Thymus (tissue), 11 donors: Measurements from ENCODE around the gene ARMC12. TPM values are rescaled to one million over a fixed set of nuclear protein-coding genes. Genes with fewer than 3 reads are reported as not detected.
"Not testable (repeated sequence)": the region's sequence is repeated elsewhere in the genome, so short reads cannot be mapped to it uniquely, and the experiment has no call there.

Experiments used
- DNase-seq, 9 donors: peaks; one replicate each; pipeline ENCODE4 v3.0.0-alpha.2; 2013; ENCODE audit warnings: low spot score in 9 of 9, low read depth in 6 of 9, missing footprints in 1 of 9
- H3K27ac ChIP-seq, 2 donors: one replicate each; pipeline ENCODE4 v1.5.1; 2013; ENCODE audit warnings: control low read depth in 1 of 2, low read depth in 1 of 2, low read length in 1 of 2, mild to moderate bottlenecking in 1 of 2, moderate library complexity in 1 of 2
- H3K27me3 ChIP-seq, 2 donors: one replicate each; pipeline ENCODE4 v1.5.1; 2013; ENCODE audit warnings: low read length in 1 of 2; ENCODE audit not compliant: control insufficient read depth in 2 of 2, insufficient read depth in 1 of 2
- H3K36me3 ChIP-seq, 2 donors: one replicate each; pipeline ENCODE4 v1.5.1; 2013; ENCODE audit warnings: low read length in 1 of 2, mild to moderate bottlenecking in 1 of 2, moderate library complexity in 1 of 2; ENCODE audit not compliant: control insufficient read depth in 2 of 2, insufficient read depth in 2 of 2
- H3K4me1 ChIP-seq, 2 donors: one replicate each; pipeline ENCODE4 v1.5.1; 2013; ENCODE audit warnings: low read length in 2 of 2; ENCODE audit not compliant: control insufficient read depth in 2 of 2, insufficient read depth in 2 of 2
- H3K4me3 ChIP-seq, 2 donors: one replicate each; pipeline ENCODE4 v1.5.1; 2013; ENCODE audit warnings: low read length in 2 of 2, control low read depth in 1 of 2, mild to moderate bottlenecking in 1 of 2
- H3K9me3 ChIP-seq, 2 donors: one replicate each; pipeline ENCODE4 v1.5.1; 2013; ENCODE audit warnings: low read length in 1 of 2, mild to moderate bottlenecking in 1 of 2; ENCODE audit not compliant: control insufficient read depth in 2 of 2, insufficient read depth in 1 of 2
- WGBS: extraction: QIAGEN DNeasy Blood & Tissue Kit; methylation state at CpG from one replicate; pipeline ENCODE4 v1.1.7; 2013; 5-methylcytosine and 5-hydroxymethylcytosine counted together
- polyA plus RNA-seq: library from polyadenylated mRNA; stranded (reverse); fragments of 200-250 nt; gene quantifications from one replicate; pipeline ENCODE4 v1.2.3, GENCODE V29; 2013
- total RNA-seq: library from RNA; stranded (reverse); fragments of 120-200 nt; gene quantifications from one replicate; pipeline ENCODE4 v1.2.4, GENCODE V29; 2013
- donor health status: healthy.

ARMC12 gene
- total and polyA plus RNA-seq, 2 donors: 1.1 to 26.6 TPM

- peak in 1 of 9 donors; percentile 39 for DNase-seq
- WGBS: 12% methylated on average over 15 of the region's 15 CpGs
- H3K4me3 ChIP-seq: peak overlapping the region; percentile 75 to 92
- H3K9me3 ChIP-seq: peaks cover 0 to 9% of the 10 kb centered on the region in 2 donors
- no peaks in the 10 kb centered on the region for H3K27me3 ChIP-seq
- no peaks in the 10 kb centered on the region for H3K36me3 ChIP-seq
- H3K4me1 ChIP-seq: peaks cover 65 to 87% of the 10 kb centered on the region in 2 donors
- peak overlapping the region; percentile 99 to 100 for H3K27ac ChIP-seq
Measured at GRCh38 chr6:35730745-35731413, 6.0 kb upstream of the ARMC12 start.

DNA sequence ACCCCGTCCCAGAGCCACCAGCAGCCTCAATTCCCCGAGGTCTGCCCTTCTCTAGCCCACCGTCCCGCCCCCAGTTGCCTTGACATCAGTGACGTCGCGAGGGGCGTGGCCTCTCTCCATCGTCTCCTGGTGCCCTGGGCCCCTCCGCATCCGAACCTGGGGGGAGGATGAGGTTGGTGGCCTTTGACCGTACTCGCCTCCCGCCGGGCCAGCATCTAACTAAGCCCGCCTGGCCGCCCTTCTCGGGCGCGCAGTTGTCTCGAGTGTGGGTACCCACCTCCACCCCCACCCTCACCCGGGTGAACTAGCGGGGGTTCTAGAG lies 5.5 kb upstream of the ARMC12 start:
- DNase-seq: peak; percentile 82 to 98 (median 95)
- H3K36me3 ChIP-seq: no peaks in the 10 kb centered on the region
- peaks cover 0 to 9% of the 10 kb centered on the region in 2 donors for H3K9me3 ChIP-seq
- H3K4me1 ChIP-seq: peaks cover 63 to 87% of the 10 kb centered on the region in 2 donors
- H3K4me3 ChIP-seq: peak overlapping the region; percentile 75 to 92
- H3K27me3 ChIP-seq: no peaks in the 10 kb centered on the region
- WGBS: under 1% methylated on average over 23 of the region's 23 CpGs
- peak overlapping the region; percentile 99 to 100 for H3K27ac ChIP-seq

- peak overlapping the region; percentile 75 to 92 for H3K4me3 ChIP-seq
- WGBS: 1% methylated on average over 61 of the region's 61 CpGs
- H3K27me3 ChIP-seq: no peaks in the 10 kb centered on the region
- peaks cover 0 to 9% of the 10 kb centered on the region in 2 donors for H3K9me3 ChIP-seq
- peak; percentile 85 to 98 (median 93) for DNase-seq
- H3K36me3 ChIP-seq: no peaks in the 10 kb centered on the region
- peak overlapping the region; percentile 99 to 100 for H3K27ac ChIP-seq
- H3K4me1 ChIP-seq: peaks cover 62 to 87% of the 10 kb centered on the region in 2 donors
Measured at GRCh38 chr6:35731736-35732532, 4.9 kb upstream of the ARMC12 start.

DNA sequence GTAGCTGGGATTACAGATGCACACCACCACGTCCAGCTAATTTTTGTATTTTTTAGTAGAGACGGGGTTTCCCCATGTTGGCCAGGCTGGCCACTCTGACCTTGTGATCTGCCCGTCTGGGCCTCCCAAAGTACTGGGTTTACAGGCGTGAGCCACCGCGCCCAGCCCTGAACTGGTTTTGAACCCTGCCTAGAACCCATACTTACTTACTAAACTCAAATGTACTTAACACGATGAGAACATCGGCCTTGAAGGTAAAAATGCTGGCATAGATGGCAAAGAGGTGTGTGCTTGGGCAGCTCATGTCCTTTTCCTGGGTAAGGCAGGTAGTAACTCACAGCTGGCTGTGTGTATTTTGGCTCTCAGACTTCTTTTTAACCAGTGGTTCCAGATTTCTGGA lies 3.2 kb upstream of the ARMC12 start:
- 97% methylated on average over 8 of the region's 8 CpGs for WGBS
- Histone ChIP-seq H3K4me3 (no peak overlapping the region), H3K9me3 (peaks cover 0 to 6% of the 10 kb centered on the region in 2 donors), H3K4me1 (peaks cover 65 to 78% of the 10 kb centered on the region in 2 donors), H3K36me3 (no peaks in the 10 kb centered on the region), H3K27ac (peak overlapping the region in 1 of 2 donors; percentile 19), H3K27me3 (no peaks in the 10 kb centered on the region)
- no peak for DNase-seq

DNA sequence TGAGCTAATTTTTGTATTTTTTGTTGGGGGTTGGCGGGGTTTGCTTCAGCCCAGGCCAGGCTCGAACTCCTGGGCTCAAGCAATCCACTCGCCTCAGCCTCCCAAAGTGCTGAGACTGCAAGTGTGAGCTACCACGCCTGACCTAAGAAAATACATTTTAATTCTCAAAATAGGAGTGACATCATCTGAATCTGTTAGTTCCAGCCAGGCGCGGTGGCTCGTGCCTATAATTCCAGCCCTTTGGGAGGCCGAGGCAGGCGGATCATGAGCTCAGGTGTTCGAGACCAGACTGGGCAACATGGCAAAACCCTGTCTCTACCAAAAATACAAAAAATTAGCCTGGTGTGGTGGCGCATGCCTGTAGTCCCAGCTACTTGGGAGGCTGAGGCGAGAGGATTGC lies 2.5 kb upstream of the ARMC12 start:
- H3K9me3 ChIP-seq, H3K36me3 ChIP-seq, H3K4me3 ChIP-seq, H3K27ac ChIP-seq, H3K27me3 ChIP-seq, DNase-seq: not testable (repeated sequence)
- H3K4me1 ChIP-seq: peaks cover 58 to 71% of the 10 kb centered on the region in 2 donors
- WGBS: 98% methylated on average over 12 of the region's 12 CpGs

DNA sequence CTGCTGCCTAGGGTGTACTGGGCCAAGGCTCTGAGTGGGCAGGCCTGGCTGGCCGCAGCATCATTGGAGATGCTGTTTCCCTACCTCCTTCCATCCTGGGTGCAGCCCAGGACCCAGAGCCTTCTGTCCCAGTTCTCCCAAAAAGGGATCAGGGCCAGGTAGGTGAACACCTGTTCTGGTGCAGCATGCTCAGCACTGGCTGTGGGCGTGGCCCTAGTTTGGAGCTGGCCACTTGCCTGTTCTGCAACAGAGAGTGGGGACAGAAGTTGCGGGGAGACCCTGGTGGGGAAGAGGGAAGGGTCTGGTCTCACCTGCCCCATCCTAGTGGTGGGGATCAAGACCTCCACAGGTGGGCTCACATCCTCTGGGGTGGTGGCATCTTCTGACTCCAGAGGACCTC lies 1.4 kb upstream of the ARMC12 start:
- H3K4me3 ChIP-seq: no peak overlapping the region
- 97% methylated on average over 3 of the region's 3 CpGs for WGBS
- H3K4me1 ChIP-seq: peaks cover 49 to 60% of the 10 kb centered on the region in 2 donors
- no peaks in the 10 kb centered on the region for H3K9me3 ChIP-seq
- H3K27ac ChIP-seq: no peak overlapping the region
- no peak for DNase-seq
- H3K36me3 ChIP-seq: no peaks in the 10 kb centered on the region
- no peaks in the 10 kb centered on the region for H3K27me3 ChIP-seq

DNA sequence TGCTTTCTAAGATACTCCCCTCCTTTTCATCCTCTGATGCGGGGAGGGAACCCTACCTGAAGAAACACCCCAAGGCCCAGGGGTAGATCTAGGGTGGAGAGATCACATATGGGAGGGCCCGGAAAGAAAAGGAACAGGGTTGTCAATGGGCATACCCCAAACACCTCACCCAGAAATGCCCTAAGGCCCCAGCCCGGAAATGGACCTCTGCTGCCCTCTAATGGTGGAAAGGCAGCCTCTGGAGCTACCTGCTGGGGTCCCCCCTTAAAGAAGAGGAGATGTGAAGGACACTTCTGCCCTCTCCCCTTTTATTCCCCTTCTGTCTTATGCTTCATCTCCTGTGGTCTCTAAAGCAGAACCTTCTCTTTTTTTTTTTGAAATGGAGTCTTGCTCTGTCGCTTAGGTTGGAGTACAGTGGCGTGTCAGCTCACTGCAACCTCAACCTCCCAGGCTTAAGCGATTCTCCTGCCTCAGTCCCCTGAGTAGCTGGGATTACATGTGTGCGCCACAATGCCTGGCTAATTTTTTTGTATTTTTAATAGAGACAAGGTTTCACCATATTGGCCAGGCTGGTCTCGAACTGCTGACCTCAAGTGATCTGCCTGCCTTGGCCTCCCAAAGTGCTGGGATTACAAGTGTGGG lies 458 bp upstream of the ARMC12 start:
- DNase-seq: peak in 8 of 9 donors; percentile 75 to 94 (median 88)
- WGBS: 66% methylated on average over 8 of the region's 8 CpGs
- no peaks in the 10 kb centered on the region for H3K27me3 ChIP-seq
- peaks cover 42 to 53% of the 10 kb centered on the region in 2 donors for H3K4me1 ChIP-seq
- no peaks in the 10 kb centered on the region for H3K9me3 ChIP-seq
- H3K27ac ChIP-seq: peak overlapping the region in 1 of 2 donors; percentile 25
- H3K4me3 ChIP-seq: peak overlapping the region in 1 of 2 donors; percentile 11
- no peaks in the 10 kb centered on the region for H3K36me3 ChIP-seq

DNA sequence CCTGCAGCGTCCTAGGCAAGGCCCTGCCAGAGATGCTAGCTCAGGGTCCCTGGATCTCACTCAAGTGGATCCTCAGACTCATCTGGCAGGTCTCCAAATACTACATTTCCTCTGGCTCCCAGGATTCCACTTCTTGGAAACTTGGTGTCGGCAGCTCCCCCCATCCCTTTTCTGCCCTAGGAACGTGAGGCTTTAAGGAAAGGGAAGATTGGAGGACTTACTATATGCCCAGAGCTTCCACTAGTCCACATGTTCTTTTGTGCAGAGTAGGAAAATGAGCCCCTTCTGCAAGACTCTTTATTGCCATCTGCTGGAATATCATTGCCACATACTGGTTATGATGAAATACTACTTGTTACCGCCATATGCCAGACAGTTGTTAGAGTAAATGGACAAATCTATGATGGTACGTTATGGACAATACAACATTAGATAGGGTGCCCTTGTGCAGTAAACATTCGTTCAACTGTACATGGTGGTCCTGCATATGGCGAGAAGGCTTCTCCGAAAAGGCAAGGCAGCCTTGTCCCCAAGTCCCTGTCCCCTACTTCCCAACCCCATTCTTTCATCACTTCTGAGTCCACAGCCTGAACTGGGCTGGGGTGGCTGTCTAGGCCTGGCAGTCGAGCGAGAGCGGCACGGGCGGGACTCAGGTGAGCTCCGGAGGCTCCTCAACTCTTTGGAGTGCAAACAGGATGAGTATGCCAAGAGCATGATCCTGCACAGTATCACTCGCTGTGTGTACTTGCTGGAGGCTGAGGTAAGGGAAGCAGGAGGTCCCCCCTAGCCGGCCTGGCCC lies 780 bp downstream of the ARMC12 start:
- Histone ChIP-seq H3K4me3 (no peak overlapping the region), H3K4me1 (peaks cover 41 to 45% of the 10 kb centered on the region in 2 donors), H3K27me3 (no peaks in the 10 kb centered on the region), H3K36me3 (no peaks in the 10 kb centered on the region), H3K27ac (no peak overlapping the region), H3K9me3 (no peaks in the 10 kb centered on the region)
- peak in 3 of 9 donors; percentile 73 to 87 (median 74) for DNase-seq
- 72% methylated on average over 16 of the region's 16 CpGs for WGBS
